HG02852 (cell line): ENCODE measurements around the gene GAL3ST2.
A peak's percentile ranks its signal among the peaks of the same experiment; 100 is the strongest.
"Not testable (repeated sequence)": the region's sequence is repeated elsewhere in the genome, so short reads cannot be mapped to it uniquely, and the experiment has no call there.

ENCODE experiments used
- ATAC-seq: cut with Tn5 transposase; IDR thresholded peaks from one replicate; pipeline ENCODE4 v1.9.1; 2021; ENCODE audit warnings: mild to moderate bottlenecking, moderate library complexity; ENCODE audit not compliant: unreplicated experiment

Gene GAL3ST2

DNA sequence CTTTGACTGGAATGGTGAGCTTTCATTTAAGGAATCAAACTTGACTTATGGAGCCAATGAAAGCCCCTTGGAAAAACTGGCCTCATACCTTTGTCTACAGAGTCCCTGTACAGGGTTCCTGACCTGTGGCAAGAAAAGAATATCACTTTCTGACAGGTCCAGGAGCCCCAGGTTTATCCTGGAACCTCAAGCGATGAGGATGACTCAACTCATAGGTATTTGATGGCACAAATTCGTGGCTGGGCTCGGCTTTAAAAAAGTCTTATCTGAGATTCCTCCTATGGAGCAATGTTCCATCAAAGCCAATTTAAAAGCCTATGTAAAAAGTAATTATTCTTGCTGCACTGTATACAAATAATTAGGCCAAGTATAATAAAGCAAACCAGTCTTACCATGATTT, 14.8 kb downstream of the GAL3ST2 start:
- not testable (repeated sequence) for ATAC-seq

DNA sequence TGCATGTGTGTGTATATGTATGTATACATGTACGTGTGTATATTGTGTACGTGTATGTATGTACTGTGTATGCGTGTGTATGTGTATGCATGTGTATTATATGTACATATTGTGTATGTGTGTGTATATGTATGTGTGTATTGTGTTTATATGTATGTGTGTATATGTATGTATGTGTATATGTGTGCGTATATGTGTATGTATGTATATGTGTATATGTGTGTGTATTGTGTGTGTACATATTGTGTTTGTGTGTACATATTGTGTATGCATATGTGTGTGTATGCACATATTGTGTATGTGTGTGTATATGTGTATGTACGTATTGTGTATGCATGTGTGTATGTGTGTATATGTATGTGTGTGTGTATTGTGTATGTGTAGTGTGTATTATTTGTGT, 16.8 kb downstream of the GAL3ST2 start:
- ATAC-seq: no peak

DNA sequence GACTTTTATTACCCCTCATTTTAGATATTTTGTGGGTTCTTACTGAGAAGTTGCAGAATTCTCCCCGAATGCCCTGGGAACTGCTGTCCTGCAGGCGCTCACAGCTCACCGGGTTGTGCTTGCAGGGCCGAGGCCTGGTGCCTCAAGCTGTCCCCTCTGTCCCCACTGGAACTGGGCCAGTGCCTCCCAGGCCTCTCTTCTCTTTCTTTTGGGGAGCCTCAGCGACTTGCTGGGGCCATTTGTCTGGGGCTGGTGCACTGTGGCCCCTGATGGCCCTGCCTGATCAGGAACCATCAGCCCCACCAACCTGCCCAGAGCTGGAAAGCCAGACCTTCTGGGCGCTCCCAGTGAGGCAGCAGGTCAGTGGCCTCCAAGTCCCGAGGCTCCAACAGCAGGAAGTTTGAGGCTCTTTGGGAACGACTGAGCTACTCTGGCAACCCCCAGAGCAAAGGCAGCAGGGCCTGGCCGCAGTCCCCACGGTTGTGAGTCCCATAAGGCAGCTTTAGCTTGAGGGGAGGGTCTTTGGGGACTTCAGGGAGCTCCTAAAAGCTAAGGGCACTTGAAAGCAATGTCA, 17.7 kb downstream of the GAL3ST2 start:
- no peak for ATAC-seq

DNA sequence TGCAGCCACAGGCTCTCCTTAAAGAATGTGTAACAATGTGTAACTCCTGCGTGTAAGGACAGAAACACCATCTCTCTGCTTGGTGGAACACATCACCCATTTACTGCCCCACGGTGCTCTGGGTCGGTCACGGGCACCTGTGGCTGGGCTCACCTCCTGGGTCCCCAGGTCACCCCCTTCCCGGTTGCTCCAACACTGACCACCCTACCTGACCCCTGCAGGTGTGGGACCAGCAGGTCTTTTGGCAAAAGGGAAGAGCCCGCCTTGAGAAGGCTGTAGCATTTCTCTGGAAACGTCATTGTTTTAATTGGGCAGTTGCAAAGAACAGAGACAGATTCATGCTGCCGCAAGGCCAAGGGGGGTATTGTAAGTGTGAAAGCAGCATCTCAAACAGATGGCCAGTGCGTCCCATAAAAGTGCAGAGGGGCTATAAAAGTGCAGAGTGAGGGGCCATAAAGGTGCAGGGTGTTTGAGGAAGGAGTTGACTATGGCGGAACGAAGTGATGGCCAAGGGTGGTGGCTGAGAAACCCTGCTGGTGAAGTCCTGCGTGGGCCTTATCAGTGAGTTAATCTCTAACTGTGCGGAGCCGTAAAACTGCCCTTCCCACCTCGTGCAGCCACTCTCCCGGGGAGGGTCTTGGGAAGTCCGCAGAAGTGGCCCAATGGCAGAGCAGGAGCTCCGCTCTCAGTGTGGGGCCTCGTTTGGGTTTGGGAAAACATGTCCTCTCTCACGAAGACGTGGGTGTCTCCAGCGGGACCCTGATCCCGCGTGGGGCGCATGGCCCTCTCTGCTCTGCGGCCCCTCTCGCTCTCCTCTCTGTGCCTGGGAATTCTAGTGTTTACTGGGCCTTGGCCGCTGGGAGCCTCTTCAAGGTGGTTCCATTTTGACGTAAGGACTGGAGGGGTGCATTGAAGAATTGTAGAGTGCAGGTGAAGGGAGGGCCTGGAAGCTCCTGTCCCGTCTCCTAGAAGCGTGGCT, 18.7 kb downstream of the GAL3ST2 start:
- no peak for ATAC-seq

DNA sequence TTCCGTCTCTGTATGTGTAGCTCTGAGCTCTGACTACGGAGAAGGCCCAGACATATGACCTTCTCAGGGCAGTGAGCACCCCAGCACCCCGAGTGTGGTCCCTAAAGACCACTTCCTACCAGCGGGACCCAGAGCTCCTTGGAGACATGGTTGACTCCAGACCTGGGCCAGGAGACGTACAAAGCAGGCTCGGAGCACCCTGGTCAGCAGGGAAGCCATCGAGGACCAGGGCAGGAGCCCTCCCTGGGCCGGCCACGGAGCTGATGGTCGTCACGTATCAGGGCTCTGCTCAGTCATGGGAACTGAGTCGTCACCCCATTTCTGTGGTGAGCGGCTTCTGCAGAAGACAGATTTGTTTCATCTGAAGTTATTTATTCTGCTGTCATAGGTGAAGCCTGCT, 19.6 kb downstream of the GAL3ST2 start:
- no peak for ATAC-seq

DNA sequence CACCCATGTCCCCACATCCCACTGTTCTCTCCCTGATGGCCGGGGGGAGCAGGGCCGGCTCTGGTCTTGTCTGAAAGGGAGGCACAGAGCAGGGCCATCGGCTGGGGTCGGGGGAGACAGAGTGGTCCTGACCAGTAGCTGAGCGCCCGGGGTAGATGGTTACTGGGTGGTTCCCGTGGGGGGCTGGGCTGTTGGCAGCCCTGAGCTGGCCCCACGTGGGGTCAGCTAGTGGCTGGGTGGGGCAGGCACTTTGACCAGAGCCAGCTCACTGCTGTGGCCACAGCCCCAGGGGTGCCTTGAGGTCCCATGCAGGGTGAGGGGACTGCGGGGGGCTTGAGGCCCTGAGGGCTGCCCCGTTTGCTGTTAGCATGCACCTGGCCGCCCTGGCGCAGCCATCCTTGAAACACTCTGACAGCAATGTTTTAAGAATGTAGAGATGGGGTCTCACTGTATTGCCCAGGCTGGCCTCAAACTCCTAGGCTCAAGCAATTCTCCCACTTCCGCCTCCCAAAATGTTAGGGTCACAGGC, 20.1 kb downstream of the GAL3ST2 start:
- ATAC-seq: no peak

DNA sequence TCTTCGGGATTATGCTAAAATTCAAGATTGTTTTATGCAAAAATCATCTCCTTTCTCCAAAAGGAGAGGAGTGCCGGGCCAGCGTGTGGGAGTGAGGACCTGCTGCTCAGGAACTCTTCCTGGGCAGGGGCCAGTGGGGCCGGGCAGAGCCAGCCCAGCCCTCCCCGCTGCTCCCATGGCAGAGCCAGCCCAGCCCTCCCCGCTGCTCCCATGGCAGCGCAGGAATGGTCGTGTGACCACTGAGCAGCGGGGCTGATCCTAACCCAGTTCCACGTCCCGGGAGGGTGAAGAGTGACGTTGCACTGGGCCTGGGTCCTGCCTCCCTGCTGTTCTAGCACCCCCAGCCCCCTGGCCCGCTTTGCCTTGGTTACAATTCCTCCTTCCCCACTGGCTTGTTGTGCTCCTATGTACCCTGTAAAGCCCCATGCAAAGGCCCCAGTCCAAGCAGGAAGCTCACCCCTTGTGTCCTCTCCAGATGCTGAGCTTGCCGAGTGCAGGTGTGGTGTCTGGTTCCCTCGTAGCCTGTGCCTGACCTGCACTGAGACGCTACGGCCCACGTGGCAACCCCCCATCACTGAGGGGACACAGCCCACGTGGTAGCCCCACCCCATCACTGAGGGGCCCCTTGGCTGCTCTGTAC, 20.9 kb downstream of the GAL3ST2 start:
- no peak for ATAC-seq

DNA sequence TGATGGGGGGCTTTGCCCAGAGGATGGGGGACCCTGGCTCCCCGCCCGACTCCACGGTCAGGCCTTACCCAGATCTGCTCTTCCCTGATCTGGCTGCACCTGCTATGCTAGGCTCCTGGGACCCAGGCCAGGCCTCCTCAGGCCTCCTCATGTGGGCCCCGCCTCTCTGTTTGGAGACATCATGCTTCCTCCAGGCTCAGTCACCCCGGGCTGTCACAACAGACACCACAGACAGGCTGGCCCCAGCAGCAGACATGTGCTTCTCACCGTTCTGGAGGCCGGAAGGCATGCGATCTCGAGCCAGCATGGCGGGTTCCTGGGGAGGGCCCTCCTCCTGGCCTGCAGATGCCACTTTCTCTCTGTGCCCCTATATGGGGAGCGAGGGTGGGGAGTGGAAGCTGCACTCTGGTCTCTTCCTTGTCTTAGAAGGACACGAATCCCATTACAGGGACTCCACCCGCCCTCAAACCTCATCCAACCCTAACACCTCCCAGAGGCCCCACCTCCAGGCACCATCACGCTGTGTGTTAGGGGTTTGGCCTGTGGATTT, 21.5 kb downstream of the GAL3ST2 start:
- no peak for ATAC-seq

DNA sequence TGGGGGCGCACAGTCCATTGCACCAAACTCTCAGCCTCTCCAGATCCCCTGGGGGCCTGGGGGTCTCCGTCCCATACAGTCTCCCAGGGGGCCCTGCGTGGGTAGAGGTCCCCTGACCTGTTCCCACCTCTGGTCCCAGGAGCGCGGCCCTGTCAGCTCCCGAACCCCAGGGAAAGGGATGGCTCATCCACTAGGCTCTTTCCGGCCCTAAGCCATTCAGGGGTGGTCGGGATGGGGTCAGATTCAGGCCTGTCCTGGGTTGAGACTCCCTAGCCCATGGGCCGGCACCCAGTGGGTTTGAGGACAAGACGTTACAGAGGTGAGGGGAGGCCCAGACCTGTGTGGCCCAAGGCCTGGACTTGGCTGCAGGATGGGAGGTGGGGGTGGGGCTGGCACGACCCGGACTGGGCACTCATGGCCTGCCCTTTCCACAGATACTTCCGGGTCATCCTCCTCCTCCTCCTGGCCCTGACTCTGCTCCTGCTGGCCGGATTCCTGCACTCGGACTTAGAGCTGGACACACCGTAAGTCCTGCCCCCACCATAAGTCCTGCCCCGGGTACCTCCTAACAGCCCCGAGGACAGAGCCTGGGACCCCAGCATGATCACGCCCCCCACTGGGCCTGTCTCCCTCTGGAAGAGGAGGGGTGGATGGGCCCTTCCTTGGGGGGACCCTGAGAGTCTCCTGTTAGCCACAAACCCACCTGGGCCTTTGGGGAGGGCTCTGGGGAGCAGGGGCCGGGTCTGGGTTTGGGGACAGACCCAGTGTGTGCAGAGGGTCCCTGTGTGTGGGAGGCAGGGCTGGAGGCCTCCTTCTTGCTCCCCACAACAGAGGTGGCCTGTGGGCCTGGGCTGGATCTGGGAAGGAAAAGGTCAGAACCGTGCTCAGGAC, 22.3 kb downstream of the GAL3ST2 start:
- ATAC-seq: no peak

DNA sequence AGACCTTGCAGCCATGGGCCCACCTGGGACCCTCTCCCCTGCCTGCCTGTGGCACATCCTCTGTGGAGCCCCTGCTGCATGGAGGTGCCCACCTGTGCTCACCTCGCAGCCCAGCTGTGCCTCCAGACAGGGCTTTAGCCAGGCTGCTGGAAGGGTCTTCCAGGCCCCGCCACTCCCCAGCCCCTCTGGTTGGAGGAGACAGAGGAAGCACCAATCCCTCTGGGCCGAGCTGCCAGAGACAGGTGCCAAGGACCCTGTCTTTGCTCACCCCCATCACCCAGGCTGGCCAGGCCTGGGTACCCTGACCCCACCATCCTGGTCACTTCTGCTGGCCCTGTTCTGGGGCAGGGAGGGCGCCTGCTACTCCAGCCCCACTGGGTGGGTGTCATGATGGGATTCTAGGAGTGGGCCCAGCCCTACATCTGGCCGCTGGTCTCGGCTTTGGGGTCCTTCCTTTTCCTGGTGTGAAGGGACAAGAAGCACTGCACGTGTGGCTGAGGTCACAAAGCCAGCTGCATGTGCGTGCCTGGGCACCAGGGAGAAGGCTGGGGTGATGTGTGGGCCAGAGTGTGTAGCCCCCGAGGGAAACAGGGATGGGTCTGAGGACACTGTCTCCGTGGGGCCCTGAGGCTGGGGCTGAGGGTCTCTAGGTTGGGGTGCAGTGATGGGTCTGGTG, 23.0 kb downstream of the GAL3ST2 start:
- ATAC-seq: no peak

DNA sequence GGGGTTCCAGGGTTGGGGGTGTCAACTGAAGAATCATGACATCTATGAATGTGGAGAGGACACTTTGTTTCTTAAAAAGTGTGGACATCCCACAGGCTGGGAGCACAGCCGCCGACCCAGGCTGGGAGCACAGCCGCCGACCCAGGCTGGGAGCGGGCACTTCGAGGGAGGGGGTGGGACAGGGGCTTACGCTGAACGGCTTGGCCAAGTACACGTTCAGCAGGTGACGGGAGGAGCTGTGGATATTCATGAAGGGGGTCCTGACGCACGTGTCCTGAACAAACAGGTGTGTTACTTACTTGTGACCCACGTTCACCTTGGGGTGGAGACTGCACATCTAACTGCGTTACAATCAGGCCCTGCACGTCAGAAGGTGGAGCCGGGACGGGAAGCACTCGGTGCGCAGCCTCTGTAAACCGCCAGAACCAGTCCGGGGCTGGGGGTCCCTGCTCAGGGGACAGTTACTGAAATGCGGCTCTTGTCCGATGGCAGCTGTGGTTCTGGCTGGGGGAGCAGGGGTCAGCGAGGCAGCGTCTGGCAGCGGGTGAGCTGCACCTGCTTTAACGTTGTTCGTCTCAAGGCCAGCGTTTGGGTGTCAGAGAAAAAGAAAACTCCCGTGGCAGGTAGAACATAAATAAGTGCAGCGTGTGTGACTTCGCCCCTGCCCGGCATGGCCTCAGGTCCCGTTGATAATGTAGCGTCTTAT, 23.7 kb downstream of the GAL3ST2 start:
- ATAC-seq: not testable (repeated sequence)

DNA sequence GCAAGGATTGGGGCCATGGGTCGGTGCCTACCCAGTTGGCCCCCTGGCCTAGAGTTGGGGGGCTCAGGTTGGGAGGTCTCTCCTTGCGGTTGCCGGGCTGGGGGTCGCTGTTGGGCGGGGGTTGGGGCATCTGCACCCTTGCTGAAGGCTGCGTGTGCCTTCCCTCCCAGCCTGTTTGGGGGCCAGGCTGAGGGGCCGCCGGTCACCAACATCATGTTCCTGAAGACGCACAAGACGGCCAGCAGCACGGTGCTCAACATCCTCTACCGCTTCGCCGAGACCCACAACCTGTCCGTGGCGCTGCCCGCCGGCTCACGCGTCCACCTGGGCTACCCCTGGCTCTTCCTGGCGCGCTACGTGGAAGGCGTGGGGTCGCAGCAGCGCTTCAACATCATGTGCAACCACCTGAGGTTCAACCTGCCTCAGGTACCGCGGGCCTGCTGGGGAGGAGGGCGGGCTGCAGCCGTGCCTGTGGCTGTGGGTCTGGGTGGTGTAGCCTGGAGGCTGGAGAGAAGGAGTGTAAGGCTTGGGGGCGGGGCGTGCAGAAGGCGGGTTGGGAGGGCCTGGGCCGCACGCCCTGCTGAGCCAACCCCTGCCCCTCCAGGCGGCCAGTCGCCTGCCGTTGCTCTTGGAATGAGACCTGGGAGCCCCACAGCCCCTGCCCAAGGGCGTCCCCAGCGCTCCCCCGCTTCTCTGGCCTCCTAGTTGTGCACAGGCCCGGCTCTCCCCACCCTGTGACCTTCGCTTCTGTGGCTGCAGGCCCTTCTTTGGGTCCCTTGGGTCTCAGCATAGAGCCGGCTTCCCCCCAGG, 25.2 kb downstream of the GAL3ST2 start:
- ATAC-seq: no peak

DNA sequence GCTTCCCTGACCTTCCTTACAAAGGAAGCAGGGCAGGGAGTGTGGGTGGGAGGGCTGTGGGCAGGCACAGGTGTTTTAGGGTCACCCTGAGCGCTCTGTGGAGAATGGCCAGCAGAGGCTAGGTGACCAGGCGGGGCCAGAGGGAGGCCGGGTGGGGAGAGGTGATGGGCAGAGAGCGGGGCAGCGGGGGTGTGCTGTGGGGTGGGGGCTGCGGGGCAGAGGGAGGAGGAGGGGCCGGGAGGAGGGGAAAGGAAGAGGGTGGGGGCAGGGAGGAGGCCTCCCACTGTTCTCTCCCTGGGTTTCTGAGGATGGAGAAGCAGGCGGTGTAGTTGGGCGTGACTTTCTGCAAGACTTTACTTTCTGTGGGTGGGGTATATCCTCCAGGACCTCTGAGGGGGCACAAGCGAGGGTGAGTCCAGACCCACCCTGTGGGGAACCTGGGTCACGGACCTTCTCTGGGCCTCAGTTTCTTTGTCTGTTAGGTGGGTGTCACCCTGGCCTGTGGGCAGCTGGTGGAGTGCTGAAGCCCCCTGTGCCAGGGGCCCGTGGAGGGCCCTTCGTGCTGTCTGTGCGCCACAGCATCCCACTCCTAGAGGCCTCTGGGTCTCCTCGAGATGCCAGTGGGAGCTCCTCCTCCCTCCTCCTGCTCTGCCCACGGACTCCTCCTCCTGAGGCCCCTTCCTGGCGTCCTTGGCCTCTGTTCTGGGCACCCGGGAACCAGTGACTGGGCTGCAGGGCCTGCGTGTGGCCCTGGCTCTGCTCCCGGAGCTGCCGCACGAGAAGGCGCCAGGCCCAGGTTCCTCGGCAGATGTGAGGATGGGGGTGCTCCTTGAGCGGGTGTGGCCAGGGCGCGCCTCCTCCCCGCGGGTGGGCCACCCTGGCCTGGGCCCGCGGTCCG, 26.0 kb downstream of the GAL3ST2 start:
- no peak for ATAC-seq

DNA sequence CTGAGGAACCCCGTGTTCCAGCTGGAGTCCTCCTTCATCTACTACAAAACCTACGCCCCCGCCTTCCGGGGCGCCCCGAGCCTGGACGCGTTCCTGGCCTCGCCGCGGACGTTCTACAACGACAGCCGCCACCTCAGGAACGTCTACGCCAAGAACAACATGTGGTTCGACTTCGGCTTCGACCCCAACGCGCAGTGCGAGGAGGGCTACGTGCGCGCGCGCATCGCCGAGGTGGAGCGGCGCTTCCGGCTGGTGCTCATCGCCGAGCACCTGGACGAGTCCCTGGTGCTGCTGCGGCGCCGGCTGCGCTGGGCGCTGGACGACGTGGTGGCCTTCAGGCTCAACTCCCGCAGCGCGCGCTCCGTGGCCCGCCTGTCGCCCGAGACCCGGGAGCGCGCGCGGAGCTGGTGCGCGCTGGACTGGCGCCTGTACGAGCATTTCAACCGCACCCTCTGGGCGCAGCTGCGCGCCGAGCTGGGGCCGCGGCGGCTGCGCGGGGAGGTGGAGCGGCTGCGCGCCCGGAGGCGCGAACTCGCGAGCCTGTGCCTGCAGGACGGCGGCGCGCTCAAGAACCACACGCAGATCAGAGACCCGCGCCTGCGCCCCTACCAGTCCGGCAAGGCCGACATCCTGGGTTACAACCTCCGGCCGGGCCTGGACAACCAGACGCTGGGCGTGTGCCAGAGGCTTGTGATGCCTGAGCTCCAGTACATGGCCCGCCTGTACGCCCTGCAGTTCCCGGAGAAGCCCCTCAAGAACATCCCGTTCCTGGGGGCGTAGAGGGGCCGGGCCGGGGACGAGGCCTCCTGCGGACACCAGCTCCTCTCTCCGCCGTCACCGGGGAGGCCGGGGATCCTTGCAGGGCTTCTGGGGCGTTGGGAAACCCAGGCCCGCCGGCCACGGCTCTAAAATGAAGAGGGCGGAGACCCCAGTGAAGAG, 27.0 kb downstream of the GAL3ST2 start:
- ATAC-seq: peak; percentile 54

DNA sequence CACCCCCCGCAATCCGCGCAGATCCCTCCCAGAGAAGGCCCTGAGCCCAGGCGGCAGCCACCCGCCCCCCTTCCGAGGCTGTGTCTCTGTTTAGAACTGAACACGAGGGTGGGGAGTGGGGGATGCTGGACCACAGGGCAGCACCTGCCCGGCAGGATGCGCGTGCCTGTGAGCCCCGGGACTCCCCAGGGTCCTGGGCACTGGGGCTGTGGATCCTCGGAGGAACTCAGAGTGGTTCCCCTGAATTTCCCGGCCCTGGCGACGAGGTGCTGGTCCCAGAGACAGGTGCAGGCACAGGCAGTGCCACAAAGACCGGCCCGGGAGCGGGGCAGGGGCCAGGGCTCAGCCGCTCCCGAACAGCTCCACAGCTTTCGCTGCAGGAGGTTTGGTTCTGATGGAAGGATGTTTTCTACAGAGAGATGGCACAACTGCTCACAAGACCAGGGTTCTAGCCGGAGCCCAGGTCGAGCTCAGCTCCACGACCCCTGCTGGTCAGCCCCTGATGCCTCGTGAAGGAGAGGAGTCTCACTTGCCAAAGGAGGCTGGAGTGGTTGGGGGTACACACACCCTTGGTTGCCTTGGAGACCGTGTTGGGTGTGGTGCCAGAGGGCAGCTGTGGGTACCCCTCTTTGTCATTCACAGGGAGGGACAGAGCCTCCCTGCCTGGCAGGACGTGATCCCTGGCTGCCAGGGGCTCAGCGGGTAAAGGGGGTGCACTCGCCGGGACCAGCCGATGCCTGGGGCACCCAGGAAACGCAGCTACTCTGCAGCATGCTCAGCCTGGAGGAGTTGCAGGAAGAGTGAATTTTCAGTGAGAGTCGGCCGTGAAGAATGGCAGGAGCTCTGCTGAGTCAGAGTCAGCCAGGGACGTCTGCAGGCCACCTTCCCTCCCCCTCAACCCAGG, 28.0 kb downstream of the GAL3ST2 start:
- no peak for ATAC-seq
